GM23338 (cell line): ENCODE results near the gene CRYZL1. TPM values are rescaled to one million over a fixed set of nuclear protein-coding genes. Genes with fewer than 3 reads are reported as not detected.

Source experiments
- ATAC-seq: fragments of 200-7000 bp; cut with Tn5 transposase; 3 replicates; pipeline ENCODE4 v1.9.1; 2020
- DNase-seq: peaks from one replicate; pipeline ENCODE4 v3.0.0-alpha.2; 2015; ENCODE audit warnings: low spot score
- H2AFZ ChIP-seq: fragments of 200-600 bp; sonication (generic); 2 replicates; pipeline ENCODE4 v1.8.0; 2016; ENCODE audit warnings: antibody characterized with exemption, mild to moderate bottlenecking, moderate library complexity
- H3F3A ChIP-seq: fragments of 200-600 bp; sonication (generic); replicated peaks from 2 replicates; pipeline ENCODE4 v1.8.0; 2017; ENCODE audit warnings: antibody characterized with exemption, mixed run types, low read depth
- H3K27ac ChIP-seq: fragments of 200-600 bp; sonication (generic); 2 replicates; pipeline ENCODE4 v1.6.1; 2016; ENCODE audit warnings: low read depth
- H3K27me3 ChIP-seq: fragments of 200-600 bp; sonication (generic); 2 replicates; pipeline ENCODE4 v1.8.0; 2016; ENCODE audit warnings: mild to moderate bottlenecking, mixed run types, moderate library complexity; ENCODE audit not compliant: insufficient read depth
- H3K36me3 ChIP-seq: fragments of 200-600 bp; sonication (generic); 2 replicates; pipeline ENCODE4 v1.8.0; 2016; ENCODE audit warnings: mild to moderate bottlenecking; ENCODE audit not compliant: insufficient read depth
- H3K4me1 ChIP-seq: fragments of 200-600 bp; sonication (generic); 2 replicates; pipeline ENCODE4 v1.8.0; 2016; ENCODE audit warnings: mild to moderate bottlenecking, moderate library complexity; ENCODE audit not compliant: insufficient read depth
- H3K4me2 ChIP-seq: fragments of 200-600 bp; sonication (generic); 2 replicates; pipeline ENCODE4 v1.7.1; 2017; ENCODE audit warnings: mixed run types
- H3K4me3 ChIP-seq: fragments of 200-600 bp; sonication (generic); 2 replicates; pipeline ENCODE4 v1.6.1; 2016; ENCODE audit warnings: mixed run types
- H3K79me2 ChIP-seq: fragments of 200-600 bp; sonication (generic); replicated peaks from 2 replicates; pipeline ENCODE4 v1.8.0; 2017; ENCODE audit warnings: mild to moderate bottlenecking; ENCODE audit not compliant: insufficient read depth
- H3K9me2 ChIP-seq: fragments of 200-600 bp; sonication (generic); 2 replicates; pipeline ENCODE4 v1.8.0; 2017; ENCODE audit not compliant: insufficient read depth
- H4K20me1 ChIP-seq: fragments of 200-600 bp; sonication (generic); replicated peaks from 2 replicates; pipeline ENCODE4 v1.8.0; 2017; ENCODE audit warnings: mild to moderate bottlenecking; ENCODE audit not compliant: insufficient read depth
- H3K27ac Mint-ChIP-seq: 2 replicates; pipeline ENCODE4 v1.8.0; 2020; ENCODE audit warnings: inconsistent platforms, mild to moderate bottlenecking, moderate library complexity, mixed read lengths
- H3K27me3 Mint-ChIP-seq: 3 replicates; pipeline ENCODE4 v1.8.0; 2022; ENCODE audit warnings: low read depth, mild to moderate bottlenecking, moderate library complexity, mixed read lengths, inconsistent platforms; ENCODE audit not compliant: insufficient read depth, poor library complexity
- H3K36me3 Mint-ChIP-seq: 3 replicates; pipeline ENCODE4 v1.8.0; 2021; ENCODE audit warnings: low read depth, mild to moderate bottlenecking, inconsistent platforms, moderate library complexity, mixed read lengths
- H3K4me1 Mint-ChIP-seq: 3 replicates; pipeline ENCODE4 v1.8.0; 2020; ENCODE audit warnings: mild to moderate bottlenecking, inconsistent platforms, mixed read lengths
- H3K4me3 Mint-ChIP-seq: 3 replicates; pipeline ENCODE4 v1.8.0; 2021; ENCODE audit warnings: moderate library complexity, mild to moderate bottlenecking, inconsistent platforms, mixed read lengths
- H3K9me3 Mint-ChIP-seq: 3 replicates; pipeline ENCODE4 v1.8.0; 2020; ENCODE audit warnings: moderate library complexity, mild to moderate bottlenecking, inconsistent platforms, mixed read lengths
- CREB1 ChIP-seq: fragments of 250-450 bp; sonication (Bioruptor Pico); IDR thresholded peaks from 2 replicates; pipeline ENCODE4 v1.5.0; 2020; ENCODE audit warnings: low read depth, mild to moderate bottlenecking, moderate library complexity
- CTCF ChIP-seq, 2 experiments: fragments of 200-600 bp in 1 of 2; sonication (generic) in 1 of 2; conservative IDR thresholded peaks; 2 replicates each; pipeline versions ENCODE4 v1.5.1 to v1.6.1; 2016 to 2017; ENCODE audit warnings: antibody characterized with exemption in 2 of 2, low read depth in 2 of 2, mild to moderate bottlenecking in 2 of 2, moderate library complexity in 1 of 2
- EZH2 ChIP-seq: fragments of 200-600 bp; sonication (generic); IDR thresholded peaks from one replicate; pipeline ENCODE4 v1.8.0; 2017; ENCODE audit warnings: antibody characterized with exemption, mild to moderate bottlenecking, low read depth; ENCODE audit not compliant: unreplicated experiment
- EZH2phosphoT487 ChIP-seq: fragments of 200-600 bp; sonication (generic); IDR thresholded peaks from one replicate; pipeline ENCODE4 v1.8.1; 2018; ENCODE audit warnings: antibody characterized with exemption; ENCODE audit not compliant: unreplicated experiment
- JUNB ChIP-seq: IDR thresholded peaks from one replicate; pipeline ENCODE4 v1.6.1; 2016; ENCODE audit warnings: antibody characterized with exemption; ENCODE audit not compliant: unreplicated experiment
- STAT1 ChIP-seq: IDR thresholded peaks from one replicate; pipeline ENCODE4 v1.6.1; 2016; ENCODE audit warnings: antibody characterized with exemption; ENCODE audit not compliant: unreplicated experiment
- ZNF114 ChIP-seq: fragments of 250-450 bp; sonication (Bioruptor Pico); IDR thresholded peaks from 2 replicates; pipeline ENCODE4 v1.5.0; 2020; ENCODE audit warnings: mild to moderate bottlenecking, moderate library complexity
- ZNF331 ChIP-seq: fragments of 250-450 bp; sonication (Bioruptor Pico); IDR thresholded peaks from 2 replicates; pipeline ENCODE4 v1.5.0; 2020; ENCODE audit warnings: low read depth, mild to moderate bottlenecking, moderate library complexity
- polyA plus RNA-seq: library from polyadenylated mRNA; unstranded; fragments of >200 nt; fragmentation: Nextera tagmentation; extraction: Ambion mirVana; gene quantifications from 2 replicates; pipeline ENCODE4 v1.2.1, GENCODE V29; 2016
- total RNA-seq: library from RNA; depleted of rRNA; stranded (reverse); fragments of >200 nt; shearing (Covaris generic); gene quantifications from 2 replicates; pipeline ENCODE4 v1.2.3, GENCODE V29; 2014
- TF ChIP-seq, protein P1 (sequence below): fragments of 250-450 bp; sonication (Bioruptor Pico); IDR thresholded peaks from 2 replicates; pipeline ENCODE4 v1.5.0; 2020; ENCODE audit warnings: mild to moderate bottlenecking, moderate library complexity
- TF ChIP-seq, protein P2 (sequence below): IDR thresholded peaks from 2 replicates; pipeline ENCODE4 v1.6.1; 2016; ENCODE audit warnings: antibody characterized with exemption

The CRYZL1 gene
- total and polyA plus RNA-seq, 2 experiments from 2014 or later, result 23.8 to 40.5 TPM

GRCh38 chr21:33661146-33661545, 19.6 kb upstream of the CRYZL1 start:
- Mint-ChIP-seq H3K27me3 (no peaks in the 10 kb centered on the region), H3K36me3 (0 out of 3 replicates have a peak, but pooled peaks cover 3% of the 10 kb centered on the region), H3K27ac (no peak overlapping the region), H3K4me1 (peaks cover 26% of the 10 kb centered on the region), H3K9me3 (no peaks in the 10 kb centered on the region), H3K4me3 (no peak overlapping the region)
- ATAC-seq, result no peak
- Histone ChIP-seq H3K36me3 (no peaks in the 10 kb centered on the region), H3K4me2 (no peak overlapping the region), H4K20me1 (peaks cover 36% of the 10 kb centered on the region), H3K4me3 (no peak overlapping the region), H3K27ac (no peak overlapping the region), H3F3A (no peaks in the 10 kb centered on the region), H2AFZ (no peak overlapping the region), H3K79me2 (peaks cover 100% of the 10 kb centered on the region), H3K4me1 (no peaks in the 10 kb centered on the region; the same call in none of the 2 replicates), H3K27me3 (no peaks in the 10 kb centered on the region), H3K9me2 (no peaks in the 10 kb centered on the region)
- no peak for TF ChIP-seq CREB1
- TF ChIP-seq CTCF (conservative IDR thresholded peaks at IDR 0.05; ENCODE audit: low read depth in 2 of 2), result no peak
- no peak for TF ChIP-seq EZH2
- TF ChIP-seq JUNB, result no peak
- no peak for TF ChIP-seq STAT1
- TF ChIP-seq, protein P1, sequence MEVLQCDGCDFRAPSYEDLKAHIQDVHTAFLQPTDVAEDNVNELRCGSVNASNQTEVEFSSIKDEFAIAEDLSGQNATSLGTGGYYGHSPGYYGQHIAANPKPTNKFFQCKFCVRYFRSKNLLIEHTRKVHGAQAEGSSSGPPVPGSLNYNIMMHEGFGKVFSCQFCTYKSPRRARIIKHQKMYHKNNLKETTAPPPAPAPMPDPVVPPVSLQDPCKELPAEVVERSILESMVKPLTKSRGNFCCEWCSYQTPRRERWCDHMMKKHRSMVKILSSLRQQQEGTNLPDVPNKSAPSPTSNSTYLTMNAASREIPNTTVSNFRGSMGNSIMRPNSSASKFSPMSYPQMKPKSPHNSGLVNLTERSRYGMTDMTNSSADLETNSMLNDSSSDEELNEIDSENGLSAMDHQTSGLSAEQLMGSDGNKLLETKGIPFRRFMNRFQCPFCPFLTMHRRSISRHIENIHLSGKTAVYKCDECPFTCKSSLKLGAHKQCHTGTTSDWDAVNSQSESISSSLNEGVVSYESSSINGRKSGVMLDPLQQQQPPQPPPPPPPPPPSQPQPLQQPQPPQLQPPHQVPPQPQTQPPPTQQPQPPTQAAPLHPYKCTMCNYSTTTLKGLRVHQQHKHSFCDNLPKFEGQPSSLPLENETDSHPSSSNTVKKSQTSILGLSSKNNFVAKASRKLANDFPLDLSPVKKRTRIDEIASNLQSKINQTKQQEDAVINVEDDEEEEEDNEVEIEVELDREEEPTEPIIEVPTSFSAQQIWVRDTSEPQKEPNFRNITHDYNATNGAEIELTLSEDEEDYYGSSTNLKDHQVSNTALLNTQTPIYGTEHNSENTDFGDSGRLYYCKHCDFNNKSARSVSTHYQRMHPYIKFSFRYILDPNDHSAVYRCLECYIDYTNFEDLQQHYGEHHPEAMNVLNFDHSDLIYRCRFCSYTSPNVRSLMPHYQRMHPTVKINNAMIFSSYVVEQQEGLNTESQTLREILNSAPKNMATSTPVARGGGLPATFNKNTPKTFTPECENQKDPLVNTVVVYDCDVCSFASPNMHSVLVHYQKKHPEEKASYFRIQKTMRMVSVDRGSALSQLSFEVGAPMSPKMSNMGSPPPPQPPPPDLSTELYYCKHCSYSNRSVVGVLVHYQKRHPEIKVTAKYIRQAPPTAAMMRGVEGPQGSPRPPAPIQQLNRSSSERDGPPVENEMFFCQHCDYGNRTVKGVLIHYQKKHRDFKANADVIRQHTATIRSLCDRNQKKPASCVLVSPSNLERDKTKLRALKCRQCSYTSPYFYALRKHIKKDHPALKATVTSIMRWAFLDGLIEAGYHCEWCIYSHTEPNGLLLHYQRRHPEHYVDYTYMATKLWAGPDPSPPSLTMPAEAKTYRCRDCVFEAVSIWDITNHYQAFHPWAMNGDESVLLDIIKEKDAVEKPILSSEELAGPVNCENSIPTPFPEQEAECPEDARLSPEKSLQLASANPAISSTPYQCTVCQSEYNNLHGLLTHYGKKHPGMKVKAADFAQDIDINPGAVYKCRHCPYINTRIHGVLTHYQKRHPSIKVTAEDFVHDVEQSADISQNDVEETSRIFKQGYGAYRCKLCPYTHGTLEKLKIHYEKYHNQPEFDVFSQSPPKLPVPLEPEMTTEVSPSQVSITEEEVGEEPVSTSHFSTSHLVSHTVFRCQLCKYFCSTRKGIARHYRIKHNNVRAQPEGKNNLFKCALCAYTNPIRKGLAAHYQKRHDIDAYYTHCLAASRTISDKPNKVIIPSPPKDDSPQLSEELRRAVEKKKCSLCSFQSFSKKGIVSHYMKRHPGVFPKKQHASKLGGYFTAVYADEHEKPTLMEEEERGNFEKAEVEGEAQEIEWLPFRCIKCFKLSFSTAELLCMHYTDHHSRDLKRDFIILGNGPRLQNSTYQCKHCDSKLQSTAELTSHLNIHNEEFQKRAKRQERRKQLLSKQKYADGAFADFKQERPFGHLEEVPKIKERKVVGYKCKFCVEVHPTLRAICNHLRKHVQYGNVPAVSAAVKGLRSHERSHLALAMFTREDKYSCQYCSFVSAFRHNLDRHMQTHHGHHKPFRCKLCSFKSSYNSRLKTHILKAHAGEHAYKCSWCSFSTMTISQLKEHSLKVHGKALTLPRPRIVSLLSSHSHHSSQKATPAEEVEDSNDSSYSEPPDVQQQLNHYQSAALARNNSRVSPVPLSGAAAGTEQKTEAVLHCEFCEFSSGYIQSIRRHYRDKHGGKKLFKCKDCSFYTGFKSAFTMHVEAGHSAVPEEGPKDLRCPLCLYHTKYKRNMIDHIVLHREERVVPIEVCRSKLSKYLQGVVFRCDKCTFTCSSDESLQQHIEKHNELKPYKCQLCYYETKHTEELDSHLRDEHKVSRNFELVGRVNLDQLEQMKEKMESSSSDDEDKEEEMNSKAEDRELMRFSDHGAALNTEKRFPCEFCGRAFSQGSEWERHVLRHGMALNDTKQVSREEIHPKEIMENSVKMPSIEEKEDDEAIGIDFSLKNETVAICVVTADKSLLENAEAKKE (CRISPR knock-in tag), result no peak
- TF ChIP-seq, protein P2, sequence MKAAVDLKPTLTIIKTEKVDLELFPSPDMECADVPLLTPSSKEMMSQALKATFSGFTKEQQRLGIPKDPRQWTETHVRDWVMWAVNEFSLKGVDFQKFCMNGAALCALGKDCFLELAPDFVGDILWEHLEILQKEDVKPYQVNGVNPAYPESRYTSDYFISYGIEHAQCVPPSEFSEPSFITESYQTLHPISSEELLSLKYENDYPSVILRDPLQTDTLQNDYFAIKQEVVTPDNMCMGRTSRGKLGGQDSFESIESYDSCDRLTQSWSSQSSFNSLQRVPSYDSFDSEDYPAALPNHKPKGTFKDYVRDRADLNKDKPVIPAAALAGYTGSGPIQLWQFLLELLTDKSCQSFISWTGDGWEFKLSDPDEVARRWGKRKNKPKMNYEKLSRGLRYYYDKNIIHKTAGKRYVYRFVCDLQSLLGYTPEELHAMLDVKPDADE, result no peak
- TF ChIP-seq ZNF331 (CRISPR knock-in tag), result no peak
- no peak for TF ChIP-seq EZH2phosphoT487
- no peak for TF ChIP-seq ZNF114 (CRISPR knock-in tag)
- no peak for DNase-seq
